GM13976 (cell line): ENCODE data around the gene WDR35.
"Not testable (repeated sequence)": the region's sequence is repeated elsewhere in the genome, so short reads cannot be mapped to it uniquely, and the experiment has no call there.

Source experiments
- DNase-seq: peaks from one replicate; pipeline ENCODE4 v3.0.0; 2012; ENCODE audit warnings: low spot score
- CTCF ChIP-seq: IDR thresholded peaks from 2 replicates; pipeline ENCODE4 v1.5.1; 2012; ENCODE audit warnings: borderline replicate concordance, mild to moderate bottlenecking; ENCODE audit not compliant: insufficient read depth; ENCODE audit errors: extremely low read depth, missing control alignments, control extremely low read depth
- in situ Hi-C: fragments of 300-500 bp; cut with MboI; formaldehyde crosslinking; loops from one replicate; pipeline ENCODE4 v1.12.0; 2022; ENCODE audit warnings: low sequenced_read_pairs, mixed read lengths, inconsistent platforms; ENCODE audit not compliant: unreplicated experiment

Gene WDR35

GRCh38 chr2:19895535-19895934 is 94.4 kb downstream of the WDR35 start:
- in situ Hi-C loops, result no loop called here

GRCh38 chr2:19894134-19894792 is 95.6 kb downstream of the WDR35 start:
- DNase-seq, result no peak

More at GRCh38 chr2:19895535-19895934, 94.4 kb downstream of the WDR35 start:
- DNase-seq, result no peak
- no peak for TF ChIP-seq CTCF

GRCh38 chr2:19893520-19894133 is 96.3 kb downstream of the WDR35 start:
- TF ChIP-seq CTCF, result no peak
- in situ Hi-C loops, result no loop called here
- no peak for DNase-seq

More at GRCh38 chr2:19894134-19894792, 95.6 kb downstream of the WDR35 start:
- in situ Hi-C loops, result no loop called here
- no peak for TF ChIP-seq CTCF

- DNase-seq, in situ Hi-C loops: not testable (repeated sequence)
These were observed 97.9 kb downstream of the WDR35 start for GRCh38 chr2:19891971-19892370.

GRCh38 chr2:19890104-19890503 is 99.8 kb downstream of the WDR35 start:
- DNase-seq, result no peak
- no peak for TF ChIP-seq CTCF

GRCh38 chr2:19888831-19889230 is 101.1 kb downstream of the WDR35 start:
- TF ChIP-seq CTCF, result no peak
- no peak for DNase-seq
- in situ Hi-C loops, result no loop called here

More at GRCh38 chr2:19890104-19890503, 99.8 kb downstream of the WDR35 start:
- in situ Hi-C loops, result no loop called here

- no peak for DNase-seq
- in situ Hi-C loops, result no loop called here
- TF ChIP-seq CTCF, result no peak
These were observed 102.4 kb downstream of the WDR35 start for GRCh38 chr2:19887510-19887909.
